Measurements from ENCODE around the gene AHCTF1.

GRCh38 chr1:246901874-246902273 is 29.9 kb downstream of the AHCTF1 start:
- TF ChIP-seq CTCF (IDR thresholded peaks at IDR 0.05 in 2 of 3, conservative IDR thresholded peaks at IDR 0.05 in 1 of 3; ENCODE audit: insufficient read depth in 2 of 3, low read depth in 1 of 3, low read length in 3 of 3) (no peak), YY1 (IDR thresholded peaks at IDR 0.05; ENCODE audit: borderline replicate concordance in 1 of 3, control insufficient read depth in 1 of 3, extremely low read depth in 1 of 3, insufficient read depth in 3 of 3, insufficient read length in 1 of 3, insufficient replicate concordance in 2 of 3, low read depth in 1 of 3, low read length in 2 of 3) (no peak), ZKSCAN8 (CRISPR knock-in tag; IDR thresholded peaks at IDR 0.05) (no peak), MED1 (CRISPR knock-in tag; IDR thresholded peaks at IDR 0.05; ENCODE audit: borderline replicate concordance) (no peak), AFF4 (CRISPR knock-in tag; IDR thresholded peaks at IDR 0.05) (no peak), EZH2 (IDR thresholded peaks at IDR 0.05; ENCODE audit: borderline replicate concordance, low read depth, low read length) (no peak), E2F1 (CRISPR knock-in tag; IDR thresholded peaks at IDR 0.05) (no peak), NRF1 (conservative IDR thresholded peaks at IDR 0.05 in 1 of 2, IDR thresholded peaks at IDR 0.05 in 1 of 2) (no peak), ZNF165 (CRISPR knock-in tag; IDR thresholded peaks at IDR 0.05; ENCODE audit: borderline replicate concordance) (no peak)

All from K562 (cell line).